H1 (cell line): Measurements from ENCODE around the gene PM20D1.

Source experiments
- BCL11A ChIP-seq, 2 experiments: IDR thresholded peaks; one replicate each; pipeline ENCODE4 v1.6.1; 2011; ENCODE audit warnings: low read depth in 2 of 2, low read length in 2 of 2, mild to moderate bottlenecking in 2 of 2
- BRCA1 ChIP-seq: IDR thresholded peaks from 2 replicates; pipeline ENCODE4 v1.6.1; 2012; ENCODE audit warnings: low read depth, low read length, improper control_type of control experiment
- HDAC6 ChIP-seq: IDR thresholded peaks from one replicate; pipeline ENCODE4 v1.7.1; 2012; ENCODE audit warnings: low read depth, mild to moderate bottlenecking, inconsistent platforms, low read length, moderate library complexity
- POLR2A ChIP-seq, 2 experiments: IDR thresholded peaks; 1 replicate in 1 of 2; 2 replicates in 1 of 2; pipeline ENCODE4 v1.6.1; 2011; ENCODE audit warnings: low read depth in 2 of 2, low read length in 2 of 2, mild to moderate bottlenecking in 2 of 2; ENCODE audit errors: control extremely low read depth in 1 of 2
- POLR2AphosphoS5 ChIP-seq: IDR thresholded peaks from 2 replicates; pipeline ENCODE4 v1.6.1; 2011; ENCODE audit warnings: low read depth, low read length
- SIN3A ChIP-seq, 2 experiments: IDR thresholded peaks in 1 of 2; conservative IDR thresholded peaks in 1 of 2; 2 replicates each; pipeline ENCODE4 v1.6.1; 2011 to 2012; ENCODE audit warnings: low read length in 2 of 2, improper control_type of control experiment in 1 of 2, low read depth in 1 of 2, mild to moderate bottlenecking in 1 of 2
- TF ChIP-seq, protein P1 (sequence below), 3 experiments: IDR thresholded peaks; 1 replicate in 2 of 3; 2 replicates in 1 of 3; pipeline versions ENCODE4 v1.5.1 to v1.6.1; 2011; ENCODE audit warnings: low read length in 3 of 3, mild to moderate bottlenecking in 3 of 3, inconsistent platforms in 2 of 3, low read depth in 1 of 3, moderate library complexity in 1 of 3; ENCODE audit not compliant: insufficient read depth in 1 of 3; ENCODE audit errors: control extremely low read depth in 1 of 3
- TF ChIP-seq, protein P2 (sequence below): IDR thresholded peaks from 2 replicates; pipeline ENCODE4 v1.6.1; 2012; ENCODE audit warnings: inconsistent platforms

DNA sequence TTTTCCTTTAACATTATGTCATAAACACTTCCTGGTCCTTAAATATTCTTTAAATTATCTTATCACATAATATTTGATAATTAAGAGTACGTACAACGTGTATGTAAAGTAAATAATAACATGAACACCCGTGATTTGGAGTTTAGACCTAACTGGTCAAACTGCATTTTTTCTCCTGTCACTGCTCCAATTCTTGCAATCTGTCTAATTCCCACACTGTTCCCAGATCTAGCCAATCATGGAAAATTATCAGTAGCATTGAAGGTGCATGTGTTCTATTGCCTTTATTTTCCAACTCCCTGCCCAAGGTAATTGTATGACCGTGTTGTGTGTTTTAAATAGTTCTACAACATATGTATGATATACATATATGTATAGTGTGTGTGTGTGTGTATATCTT is 2.1 kb upstream of the PM20D1 start:
- TF ChIP-seq SIN3A (conservative IDR thresholded peaks at IDR 0.05 in 1 of 2, IDR thresholded peaks at IDR 0.05 in 1 of 2; ENCODE audit: low read depth in 1 of 2, low read length in 2 of 2) (no peak), BCL11A (IDR thresholded peaks at IDR 0.05; ENCODE audit: low read depth in 2 of 2, low read length in 2 of 2) (no peak), BRCA1 (no peak), POLR2AphosphoS5 (no peak), POLR2A (IDR thresholded peaks at IDR 0.05; ENCODE audit: control extremely low read depth in 1 of 2, low read depth in 2 of 2, low read length in 2 of 2) (no peak), HDAC6 (no peak)
- TF ChIP-seq, protein P1, sequence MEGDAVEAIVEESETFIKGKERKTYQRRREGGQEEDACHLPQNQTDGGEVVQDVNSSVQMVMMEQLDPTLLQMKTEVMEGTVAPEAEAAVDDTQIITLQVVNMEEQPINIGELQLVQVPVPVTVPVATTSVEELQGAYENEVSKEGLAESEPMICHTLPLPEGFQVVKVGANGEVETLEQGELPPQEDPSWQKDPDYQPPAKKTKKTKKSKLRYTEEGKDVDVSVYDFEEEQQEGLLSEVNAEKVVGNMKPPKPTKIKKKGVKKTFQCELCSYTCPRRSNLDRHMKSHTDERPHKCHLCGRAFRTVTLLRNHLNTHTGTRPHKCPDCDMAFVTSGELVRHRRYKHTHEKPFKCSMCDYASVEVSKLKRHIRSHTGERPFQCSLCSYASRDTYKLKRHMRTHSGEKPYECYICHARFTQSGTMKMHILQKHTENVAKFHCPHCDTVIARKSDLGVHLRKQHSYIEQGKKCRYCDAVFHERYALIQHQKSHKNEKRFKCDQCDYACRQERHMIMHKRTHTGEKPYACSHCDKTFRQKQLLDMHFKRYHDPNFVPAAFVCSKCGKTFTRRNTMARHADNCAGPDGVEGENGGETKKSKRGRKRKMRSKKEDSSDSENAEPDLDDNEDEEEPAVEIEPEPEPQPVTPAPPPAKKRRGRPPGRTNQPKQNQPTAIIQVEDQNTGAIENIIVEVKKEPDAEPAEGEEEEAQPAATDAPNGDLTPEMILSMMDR (IDR thresholded peaks at IDR 0.05; ENCODE audit: control extremely low read depth in 1 of 3, insufficient read depth in 1 of 3, low read depth in 1 of 3, low read length in 3 of 3): no peak
- TF ChIP-seq, protein P2, sequence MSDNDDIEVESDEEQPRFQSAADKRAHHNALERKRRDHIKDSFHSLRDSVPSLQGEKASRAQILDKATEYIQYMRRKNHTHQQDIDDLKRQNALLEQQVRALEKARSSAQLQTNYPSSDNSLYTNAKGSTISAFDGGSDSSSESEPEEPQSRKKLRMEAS: no peak
